HG02973 (cell line): ENCODE results near the gene AP1G2.

Experiments used
- ATAC-seq: cut with Tn5 transposase; IDR thresholded peaks from one replicate; pipeline ENCODE4 v1.9.1; 2021; ENCODE audit warnings: moderate library complexity; ENCODE audit not compliant: unreplicated experiment

AP1G2 gene

GRCh38 chr14:23520899-23521533 is 46.6 kb downstream of the AP1G2 start:
- no peak for ATAC-seq

- ATAC-seq: no peak
Measured at GRCh38 chr14:23518709-23519108, 48.9 kb downstream of the AP1G2 start.

DNA sequence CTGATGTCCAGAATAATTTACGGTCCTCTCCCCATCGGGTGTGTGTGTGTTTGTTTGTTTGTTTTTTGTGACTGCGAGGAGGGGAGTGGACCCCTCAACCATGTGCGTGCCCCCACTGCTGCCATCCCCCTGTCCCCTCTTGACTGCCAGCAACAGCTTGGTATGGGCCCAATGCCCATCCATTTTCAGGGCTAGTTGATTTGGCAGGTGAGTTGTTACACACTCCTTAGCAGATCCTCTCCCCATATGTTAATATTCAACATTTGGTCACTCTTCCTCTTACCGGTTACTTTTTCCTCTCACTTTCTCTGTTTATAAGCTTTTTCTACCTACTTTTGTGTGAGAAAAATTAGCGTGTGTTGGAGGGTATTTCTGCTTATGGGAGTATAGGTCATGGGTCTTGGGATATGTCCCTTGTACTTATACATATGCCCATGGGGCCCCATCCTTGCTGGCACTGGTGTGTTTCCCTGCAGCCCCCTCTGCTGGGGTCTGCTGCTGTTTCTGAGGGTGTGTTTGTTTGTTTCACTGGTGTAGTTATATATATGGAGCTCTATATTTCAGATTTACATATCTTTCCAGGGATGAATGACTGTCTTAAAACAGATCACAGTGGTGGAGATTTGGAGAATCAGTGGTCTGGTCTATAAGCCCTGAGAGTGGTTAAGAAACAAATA is 49.8 kb downstream of the AP1G2 start:
- no peak for ATAC-seq

DNA sequence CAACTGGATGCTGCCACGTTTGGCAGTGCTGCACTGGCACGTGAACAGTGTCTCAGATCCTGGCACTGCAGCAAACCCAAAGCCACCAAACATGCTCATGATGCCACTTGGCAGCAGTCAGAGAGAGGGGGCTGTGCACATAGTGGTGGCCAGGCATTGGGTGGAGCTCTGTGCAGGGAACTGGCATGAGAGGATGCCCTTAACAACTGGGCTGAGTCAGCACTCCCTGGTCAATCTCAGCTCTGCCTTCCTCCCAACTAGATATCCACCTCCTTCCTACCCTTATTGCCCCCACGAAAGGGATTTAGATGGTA is 53.0 kb downstream of the AP1G2 start:
- ATAC-seq: no peak

GRCh38 chr14:23513818-23514643 is 53.6 kb downstream of the AP1G2 start:
- ATAC-seq: no peak

- ATAC-seq: no peak
Measured at GRCh38 chr14:23513005-23513817, 54.4 kb downstream of the AP1G2 start.

DNA sequence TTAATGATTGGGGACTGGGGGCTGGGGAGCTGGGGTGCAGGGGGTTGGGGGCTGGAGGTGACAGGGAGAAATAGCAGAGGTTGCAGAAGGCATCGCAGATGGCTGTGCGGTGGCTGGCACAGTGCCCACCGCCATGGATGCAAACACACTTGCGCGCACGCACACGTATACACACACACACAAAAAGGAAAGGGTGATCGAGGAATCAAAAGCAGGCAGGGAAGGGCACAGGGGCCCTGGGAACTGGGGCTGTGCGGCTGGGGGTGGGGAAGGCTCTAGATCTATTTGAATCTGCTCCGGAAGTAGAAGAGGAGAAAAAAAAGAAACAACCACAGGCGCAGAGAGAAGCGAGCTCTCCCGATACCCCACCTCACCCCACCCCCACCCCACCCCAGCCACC is 55.4 kb downstream of the AP1G2 start:
- no peak for ATAC-seq
